Tongue (tissue), 2 donors: ENCODE measurements around the gene GIMD1. TPM values are rescaled to one million over a fixed set of nuclear protein-coding genes. Genes with fewer than 3 reads are reported as not detected.
"Not testable (repeated sequence)": the region's sequence is repeated elsewhere in the genome, so short reads cannot be mapped to it uniquely, and the experiment has no call there.

Source experiments
- DNase-seq: peaks from one replicate; pipeline ENCODE4 v3.0.0-alpha.2; 2015
- total RNA-seq: library from RNA; depleted of rRNA; stranded (reverse); fragments of >200 nt; gene quantifications from one replicate; pipeline ENCODE4 v1.2.3, GENCODE V29; 2014

GIMD1 gene
- not detected for total RNA-seq

- DNase-seq: no peak
Measured at GRCh38 chr4:106368678-106369077, at the start of gene GIMD1. Gene GIMD1, minus strand, starts transcription at chr4:106368778. Its CDS starts 1,343 bp downstream, at chr4:106367435.

DNA sequence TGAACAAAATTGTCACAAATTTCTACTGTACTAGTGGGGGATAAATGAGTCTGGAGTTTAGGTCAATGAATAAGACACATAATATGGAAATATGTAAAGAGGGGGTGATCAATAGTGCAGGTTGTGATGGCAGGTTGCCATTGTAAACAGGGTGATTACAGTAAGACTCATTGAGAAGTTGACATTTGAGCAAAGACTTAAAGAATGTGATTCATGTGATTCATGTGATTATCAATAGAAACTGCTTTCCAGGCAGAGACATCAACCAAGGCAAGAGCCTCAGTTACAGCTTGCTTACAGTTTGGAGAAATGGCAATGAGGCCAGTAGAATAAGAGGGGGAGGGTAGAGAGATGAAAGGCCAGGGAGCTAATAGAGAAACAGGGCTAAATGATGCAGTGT lies 45.8 kb upstream of the GIMD1 start:
- no peak for DNase-seq

DNA sequence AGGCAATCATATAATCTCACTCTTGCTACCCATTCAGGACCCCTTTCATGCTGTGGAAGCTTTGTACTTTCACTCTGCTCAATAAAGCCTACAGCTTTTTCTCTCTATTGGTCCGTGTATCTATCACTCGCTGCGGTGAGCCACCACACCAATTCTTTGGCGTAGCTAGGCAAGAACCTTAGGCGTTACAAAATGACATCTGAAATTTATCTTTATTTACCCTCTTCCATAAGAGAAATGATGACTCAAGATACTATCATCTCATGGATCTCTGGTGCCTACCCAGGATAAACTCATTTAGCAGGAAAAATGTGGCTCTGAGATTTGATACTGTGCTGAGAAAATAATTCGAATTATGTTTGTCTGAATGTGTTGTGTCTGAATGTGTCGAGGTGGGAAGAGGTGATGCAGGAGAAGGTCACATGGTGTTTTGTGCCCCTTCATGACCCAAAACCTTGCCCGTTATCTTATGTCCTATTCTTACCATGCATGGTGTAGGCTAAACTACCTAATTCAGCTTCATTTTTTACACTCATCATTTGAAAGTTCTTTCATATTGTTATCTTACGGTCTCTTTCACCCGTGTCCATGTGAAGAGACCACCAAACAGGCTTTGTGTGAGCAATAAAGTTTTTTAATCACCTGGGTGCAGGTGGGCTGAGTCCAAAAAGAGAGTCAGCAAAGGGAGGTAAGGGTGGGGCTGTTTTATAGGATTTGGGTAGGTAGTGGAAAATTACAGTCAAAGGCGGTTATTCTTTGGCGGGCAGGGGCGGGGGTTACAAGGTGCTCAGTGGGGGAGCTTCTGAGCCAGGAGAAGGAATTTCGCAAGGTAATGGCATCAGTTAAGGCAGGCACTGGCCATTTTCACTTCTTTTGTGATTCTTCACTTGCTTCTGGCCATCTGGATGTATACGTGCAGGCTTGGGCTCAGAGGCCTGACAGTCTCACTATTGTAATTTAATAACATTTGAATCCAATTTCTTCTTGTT lies 41.6 kb upstream of the GIMD1 start:
- DNase-seq: no peak

DNA sequence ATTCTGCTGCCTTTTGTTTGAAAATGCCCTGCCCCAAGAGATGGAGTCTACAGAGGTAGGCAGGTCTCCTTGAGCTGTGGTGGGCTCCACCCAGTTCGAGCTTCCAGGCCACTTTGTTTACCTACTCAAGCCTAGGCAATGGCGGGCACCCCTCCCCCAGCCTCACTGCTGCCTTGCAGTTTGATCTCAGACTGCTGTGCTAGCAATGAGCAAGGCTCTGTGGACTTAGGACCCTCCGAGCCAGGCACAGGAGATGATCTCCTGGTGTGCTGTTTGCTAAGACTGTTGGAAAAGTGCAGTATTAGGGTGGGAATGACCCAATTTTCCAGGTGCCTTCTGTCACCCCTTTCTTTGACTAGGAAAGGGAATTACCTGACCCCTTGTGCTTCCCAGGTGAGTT lies 39.4 kb upstream of the GIMD1 start:
- DNase-seq: not testable (repeated sequence)

DNA sequence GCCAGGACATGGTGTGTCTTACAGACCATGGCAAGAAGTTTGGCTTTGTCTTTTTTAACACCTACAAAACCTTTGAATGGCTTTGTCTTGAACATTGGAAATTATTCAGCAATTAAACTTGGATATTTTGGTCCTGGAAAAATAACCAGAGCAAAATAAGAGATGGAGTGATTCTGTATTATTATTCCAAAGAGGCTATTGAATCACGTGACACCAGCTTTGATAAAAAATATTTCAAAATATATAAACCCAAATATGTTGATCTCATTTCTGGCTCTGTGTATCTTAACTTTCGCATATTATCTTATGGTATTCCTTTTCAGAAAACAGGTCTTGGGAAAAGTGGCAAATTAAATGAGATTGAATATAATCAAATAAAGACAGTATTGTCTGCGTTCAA lies 32.6 kb upstream of the GIMD1 start:
- DNase-seq: no peak

- not testable (repeated sequence) for DNase-seq
Measured at GRCh38 chr4:106398898-106399297, 30.3 kb upstream of the GIMD1 start.

DNA sequence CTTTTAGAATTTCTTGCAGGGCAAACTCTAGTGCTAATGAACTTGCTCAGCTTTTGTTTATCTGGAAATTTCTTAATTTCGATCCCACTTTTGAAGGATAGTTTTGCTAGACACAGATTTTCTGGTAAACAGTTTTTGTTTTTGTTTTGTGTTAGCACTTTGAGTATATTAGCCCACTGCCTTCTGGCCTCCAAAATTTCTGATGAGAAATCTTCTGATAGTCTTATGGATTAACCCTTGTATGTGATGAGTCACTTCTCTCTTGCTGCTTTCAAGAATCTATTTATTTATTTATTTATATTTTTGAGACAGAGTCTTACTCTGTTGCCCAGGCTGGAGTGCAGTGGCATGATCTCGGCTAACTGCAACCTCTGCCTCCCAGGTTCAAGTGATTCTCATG lies 27.0 kb upstream of the GIMD1 start:
- no peak for DNase-seq

DNA sequence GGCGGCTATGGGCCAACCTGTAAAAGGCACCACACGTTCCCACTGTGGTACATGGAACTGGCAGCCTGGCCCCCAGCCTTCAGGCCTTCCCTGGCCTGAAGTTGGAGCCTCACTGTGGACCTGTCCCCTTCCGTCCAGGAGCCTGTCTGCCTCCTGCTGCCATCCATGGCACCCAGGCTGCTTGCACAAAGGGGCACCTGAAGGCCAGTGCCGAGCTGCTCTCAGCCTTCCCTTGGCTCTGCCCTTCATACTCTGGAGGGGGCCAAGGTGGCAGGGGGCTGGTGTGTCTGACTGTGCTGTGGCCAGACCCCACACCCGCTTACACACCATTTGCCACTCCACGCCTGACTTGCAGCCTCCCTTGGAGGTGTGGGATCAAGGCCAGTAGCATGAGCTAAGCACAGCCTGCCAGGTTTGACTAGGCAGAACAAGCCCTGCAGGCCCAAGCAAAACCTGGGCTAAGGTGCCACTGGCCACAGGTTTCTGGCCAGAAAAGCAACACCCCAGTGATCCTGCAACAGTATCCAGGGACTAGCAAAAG lies 17.3 kb upstream of the GIMD1 start:
- DNase-seq: no peak

DNA sequence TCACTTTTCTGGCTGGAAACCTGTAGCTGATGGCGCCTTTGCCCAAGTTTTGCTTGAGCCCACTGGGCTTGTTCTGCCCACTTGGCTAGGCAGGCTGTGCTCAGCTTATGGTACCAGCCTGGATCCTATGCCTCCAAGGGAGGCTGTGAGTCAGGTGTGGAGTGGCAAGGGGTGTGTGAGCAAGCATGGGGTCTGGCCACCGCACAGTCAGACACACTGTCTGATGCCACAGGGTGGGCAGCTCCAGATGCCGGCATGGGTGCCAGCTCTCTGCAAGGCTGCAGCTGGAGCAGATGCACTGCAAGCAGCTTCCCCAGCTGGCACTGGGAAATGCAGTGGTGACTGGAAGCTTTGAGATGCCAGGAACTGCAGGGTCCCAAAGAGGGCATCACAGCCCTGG lies 16.3 kb upstream of the GIMD1 start:
- no peak for DNase-seq

GRCh38 chr4:106380179-106380578 lies 11.6 kb upstream of the GIMD1 start:
- DNase-seq: no peak

- no peak for DNase-seq
Measured at GRCh38 chr4:106373026-106373425, 4.4 kb upstream of the GIMD1 start.

- DNase-seq: no peak
Measured at GRCh38 chr4:106371161-106371560, 2.6 kb upstream of the GIMD1 start.

GRCh38 chr4:106370214-106370613 lies 1.6 kb upstream of the GIMD1 start:
- DNase-seq: no peak

GRCh38 chr4:106369456-106370060 lies 980 bp upstream of the GIMD1 start:
- peak; percentile 81 for DNase-seq

- no peak for DNase-seq
Measured at GRCh38 chr4:106367072-106367471, 1.5 kb downstream of the GIMD1 start.

- no peak for DNase-seq
Measured at GRCh38 chr4:106366026-106366425, 2.6 kb downstream of the GIMD1 start.

GRCh38 chr4:106365613-106366012 lies 3.0 kb downstream of the GIMD1 start:
- peak; percentile 32 for DNase-seq

GRCh38 chr4:106364282-106364681 lies 4.3 kb downstream of the GIMD1 start:
- DNase-seq: no peak

- no peak for DNase-seq
Measured at GRCh38 chr4:106362086-106362825, 6.3 kb downstream of the GIMD1 start.

- DNase-seq: no peak
Measured at GRCh38 chr4:106358899-106359298, 9.7 kb downstream of the GIMD1 start.

DNA sequence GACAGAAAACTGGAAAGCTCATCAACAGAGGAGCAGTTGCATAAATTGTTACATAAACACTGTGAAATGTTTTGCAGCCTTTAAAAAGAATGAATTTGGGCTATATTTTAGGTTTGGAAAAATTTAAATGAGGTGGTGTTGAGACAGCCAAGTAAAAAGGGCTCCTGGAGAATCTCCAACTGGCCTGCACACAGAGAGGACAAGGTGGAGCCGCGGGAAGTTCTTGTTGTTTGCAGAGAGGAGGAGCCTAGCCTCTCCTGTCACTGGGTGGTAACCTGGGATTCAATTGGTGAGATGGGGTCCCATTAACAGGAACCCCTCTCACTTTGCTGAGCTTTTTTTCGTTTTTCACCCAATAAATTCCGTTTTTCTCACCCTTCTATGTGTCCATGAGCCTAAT lies 13.4 kb downstream of the GIMD1 start:
- DNase-seq: peak; percentile 54

GRCh38 chr4:106353786-106354185 lies 14.8 kb downstream of the GIMD1 start:
- no peak for DNase-seq

GRCh38 chr4:106351016-106351415 lies 17.6 kb downstream of the GIMD1 start:
- no peak for DNase-seq
